Central memory CD4-positive, alpha-beta T cell (primary cell): ENCODE results near the gene PGRMC2.
"Not testable (repeated sequence)": the region's sequence is repeated elsewhere in the genome, so short reads cannot be mapped to it uniquely, and the experiment has no call there.

ENCODE experiments used
- DNase-seq: peaks from one replicate; pipeline ENCODE4 v3.0.0; 2022

PGRMC2 gene

DNA sequence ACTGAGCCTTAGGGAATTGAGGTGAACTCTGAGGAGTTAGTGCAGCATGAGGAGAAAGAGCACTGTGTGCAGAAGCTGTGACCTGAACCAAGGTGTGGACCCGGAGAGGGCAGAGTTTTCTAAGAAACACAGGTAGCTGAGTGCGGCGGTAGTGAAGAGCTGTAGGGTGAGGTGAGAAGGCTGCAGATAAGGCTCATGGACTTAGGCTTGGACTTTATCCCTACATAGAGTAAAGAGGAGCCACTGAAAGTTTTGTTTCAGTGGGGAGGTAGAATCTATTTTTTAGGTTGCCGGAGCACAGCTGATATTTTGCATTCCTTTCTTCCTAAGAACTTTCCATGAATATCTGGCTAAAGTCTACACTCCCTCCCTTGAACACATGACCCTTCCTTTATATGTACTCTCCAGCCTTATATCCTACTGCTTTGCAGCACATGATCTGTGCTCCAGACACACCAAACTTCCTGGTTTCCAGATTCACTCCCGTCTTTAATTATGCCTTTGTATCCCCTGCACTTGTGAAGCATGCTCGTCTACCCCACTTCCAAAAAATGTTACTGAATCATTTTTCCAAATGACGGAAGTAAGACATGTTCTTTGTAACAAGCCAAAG is 10.6 kb upstream of the PGRMC2 start:
- DNase-seq: no peak

DNA sequence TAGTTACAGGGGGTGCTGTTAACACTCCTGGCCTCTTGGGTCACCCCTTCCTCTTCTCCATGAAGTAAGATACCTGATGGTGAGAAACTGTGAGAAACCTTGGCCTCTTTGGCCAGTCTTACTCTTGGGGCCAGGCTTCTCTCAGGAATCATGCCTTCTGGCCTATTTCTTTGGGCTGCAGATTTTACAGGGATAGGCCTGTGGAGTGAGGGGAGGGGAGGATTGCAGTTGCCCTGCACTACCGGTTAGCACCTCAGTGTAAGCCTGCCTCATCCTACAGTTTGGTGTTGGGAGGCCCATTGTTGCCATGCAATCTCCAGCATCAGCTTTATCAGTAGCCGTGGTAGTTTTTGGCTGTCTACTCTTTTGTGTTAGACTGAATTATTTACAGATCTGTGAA is 7.6 kb upstream of the PGRMC2 start:
- no peak for DNase-seq

DNA sequence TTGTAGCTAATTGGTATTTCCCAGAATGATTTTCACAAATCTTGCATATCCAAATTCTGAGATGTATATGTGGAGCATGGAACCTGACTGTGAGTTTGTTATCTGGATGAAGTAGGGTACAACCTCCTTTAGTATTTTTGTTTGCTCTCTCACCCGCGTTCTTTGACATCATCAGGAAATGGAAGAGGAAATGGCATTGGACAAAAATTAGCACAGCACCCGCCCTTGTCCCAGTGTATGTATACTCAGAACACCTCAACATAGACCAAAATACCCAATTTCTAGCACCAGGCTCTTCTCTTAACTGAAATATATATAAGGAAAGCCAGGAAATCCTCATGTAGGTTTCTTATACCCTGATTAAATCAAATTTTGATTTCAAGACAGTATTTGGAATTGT is 6.9 kb upstream of the PGRMC2 start:
- DNase-seq: no peak

DNA sequence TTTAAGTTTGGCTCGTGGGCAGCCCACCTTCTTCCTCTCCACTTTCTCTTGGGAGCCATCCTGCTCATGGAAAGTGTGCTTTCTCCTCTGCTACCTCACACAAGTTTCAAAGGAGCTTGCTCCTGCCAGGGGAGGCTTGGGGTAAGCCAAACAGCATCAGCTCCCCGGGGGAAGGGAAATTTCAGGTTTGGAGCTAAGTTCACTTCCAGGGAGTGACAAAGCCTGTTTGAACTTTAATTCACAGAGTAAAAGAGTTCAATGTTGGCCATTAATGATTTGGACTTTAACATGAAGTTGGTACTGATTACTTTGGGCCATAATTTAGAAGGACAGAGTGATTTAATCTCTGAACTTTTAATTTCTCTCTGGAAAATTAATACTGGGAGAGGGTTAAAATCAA is 4.7 kb upstream of the PGRMC2 start:
- DNase-seq: no peak

DNA sequence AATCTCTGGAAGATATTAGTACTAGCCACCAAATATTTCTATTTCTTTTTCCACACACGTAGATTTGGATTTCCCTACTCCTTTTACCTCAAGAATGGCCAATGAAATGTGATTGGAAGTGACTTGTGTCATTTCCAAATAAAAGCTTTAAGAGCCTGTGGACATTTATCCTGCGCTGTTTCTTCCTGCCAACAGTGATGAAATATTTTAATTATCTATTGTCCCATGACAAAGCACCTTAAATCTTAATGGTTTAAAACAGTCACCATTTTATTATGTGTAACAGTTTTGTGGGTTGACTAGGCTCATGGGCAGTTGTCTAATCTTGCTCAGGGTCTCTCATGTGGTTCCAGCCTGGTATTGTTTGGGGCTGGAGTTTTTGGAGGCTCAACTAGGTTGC is 3.5 kb upstream of the PGRMC2 start:
- no peak for DNase-seq

DNA sequence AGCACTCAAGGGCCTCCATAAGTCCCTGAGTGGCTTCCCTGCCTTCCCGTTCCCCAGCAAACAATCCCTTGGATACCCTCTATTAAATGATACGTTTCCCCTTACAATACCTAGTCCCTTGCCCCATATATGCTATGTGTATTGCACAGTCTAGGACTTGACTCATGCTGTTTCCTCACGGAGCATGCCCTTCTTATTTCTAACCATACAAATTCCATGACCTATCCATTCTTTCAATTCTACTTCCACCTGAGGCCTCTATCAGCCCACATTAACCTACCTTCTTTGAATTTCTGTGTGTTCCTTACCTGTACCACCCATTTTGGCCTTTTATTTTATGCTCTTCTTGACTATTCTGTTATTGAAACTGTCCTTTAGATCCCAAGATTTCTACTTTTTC is 2.9 kb upstream of the PGRMC2 start:
- no peak for DNase-seq

DNA sequence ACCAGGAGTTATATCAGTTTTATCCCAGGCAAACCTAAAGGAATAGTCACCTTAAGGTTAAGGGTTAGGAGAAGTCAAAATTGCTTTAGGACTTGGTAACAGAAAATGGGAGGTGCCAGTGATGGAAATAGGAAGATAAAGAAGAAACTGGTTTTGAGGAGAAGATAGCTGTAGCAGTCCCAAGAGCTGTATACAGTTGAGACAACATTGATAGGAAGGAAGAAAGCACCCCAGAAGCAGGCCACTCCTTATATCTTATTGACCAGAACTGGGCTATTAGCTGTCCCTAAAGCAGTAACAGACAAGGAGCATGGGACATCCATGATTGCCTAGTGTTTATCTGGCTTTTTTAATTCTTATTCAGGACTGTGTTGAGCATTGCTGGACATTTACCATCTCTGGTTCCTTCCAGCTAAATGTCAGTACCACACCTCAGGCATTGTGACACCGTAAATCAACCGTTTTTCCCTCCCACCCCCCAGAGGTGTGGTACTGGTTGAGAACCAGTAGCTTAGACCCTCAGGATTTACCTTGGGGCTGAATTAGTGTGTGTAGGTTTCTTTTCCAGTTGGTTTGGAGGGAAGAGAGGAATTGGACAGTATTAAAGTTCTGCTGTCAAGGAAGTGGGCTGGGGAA is 2.0 kb upstream of the PGRMC2 start:
- DNase-seq: no peak

DNA sequence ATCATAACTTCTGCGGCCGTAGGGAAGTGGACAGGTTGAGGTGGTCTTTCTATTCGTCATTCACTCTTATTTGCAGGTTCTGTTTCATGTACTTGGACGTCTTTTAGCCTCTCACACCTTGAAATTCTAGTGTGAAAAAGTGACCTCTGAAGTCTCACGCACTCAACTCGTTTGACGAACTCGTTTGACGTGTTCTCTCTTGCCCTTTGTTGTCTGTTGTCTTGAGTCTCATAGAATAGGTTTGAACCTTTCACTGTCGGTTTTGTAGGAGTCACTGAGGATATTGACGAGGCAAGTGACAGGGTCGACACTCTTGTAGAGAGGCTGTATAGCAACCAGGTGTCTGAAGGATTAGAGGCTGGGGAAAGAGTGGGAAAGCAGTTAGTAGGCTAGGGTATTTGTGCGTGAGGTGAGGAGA is 1.1 kb upstream of the PGRMC2 start:
- peak; percentile 75 for DNase-seq

DNA sequence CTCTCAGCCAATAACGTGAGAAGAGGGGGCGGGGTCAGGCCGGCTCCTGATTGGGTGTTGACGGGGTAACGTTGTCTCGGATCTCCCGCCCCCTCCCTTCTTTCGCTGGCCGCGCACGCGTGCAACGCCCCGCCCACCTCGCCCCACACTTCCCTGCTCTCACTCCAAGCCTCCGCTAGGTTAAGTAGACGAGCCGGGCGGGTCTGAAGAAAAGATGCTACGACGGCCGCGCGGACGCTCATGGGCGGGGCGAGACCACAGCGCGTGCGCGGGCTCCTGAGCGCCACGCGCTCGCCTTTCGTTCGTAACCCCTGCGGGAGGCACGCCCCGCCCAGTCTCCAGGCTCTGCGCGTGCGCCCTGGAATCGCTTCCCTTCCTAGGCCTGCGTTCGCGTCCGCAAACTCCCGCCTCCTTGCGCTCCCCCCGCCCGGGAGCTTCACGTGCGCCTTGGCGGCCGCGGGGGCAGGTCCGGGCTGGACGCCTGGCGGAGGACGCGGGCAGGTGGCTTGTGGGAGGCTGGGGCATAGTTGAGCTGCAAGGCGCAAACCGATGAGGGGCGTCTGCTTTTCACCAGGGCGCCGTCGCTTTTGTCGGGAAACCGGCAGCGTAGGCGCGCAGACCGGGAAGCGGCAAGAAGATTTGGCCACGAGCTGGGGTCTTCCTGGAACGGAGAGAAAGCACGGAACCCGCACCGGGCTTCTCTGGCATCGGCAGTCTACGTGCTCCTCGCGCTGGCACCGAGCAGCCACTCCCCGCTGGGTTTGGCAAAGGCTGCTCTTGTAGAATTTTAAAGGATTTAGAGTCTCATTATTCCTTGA is 467 bp upstream of the PGRMC2 start:
- DNase-seq: peak; percentile 98

DNA sequence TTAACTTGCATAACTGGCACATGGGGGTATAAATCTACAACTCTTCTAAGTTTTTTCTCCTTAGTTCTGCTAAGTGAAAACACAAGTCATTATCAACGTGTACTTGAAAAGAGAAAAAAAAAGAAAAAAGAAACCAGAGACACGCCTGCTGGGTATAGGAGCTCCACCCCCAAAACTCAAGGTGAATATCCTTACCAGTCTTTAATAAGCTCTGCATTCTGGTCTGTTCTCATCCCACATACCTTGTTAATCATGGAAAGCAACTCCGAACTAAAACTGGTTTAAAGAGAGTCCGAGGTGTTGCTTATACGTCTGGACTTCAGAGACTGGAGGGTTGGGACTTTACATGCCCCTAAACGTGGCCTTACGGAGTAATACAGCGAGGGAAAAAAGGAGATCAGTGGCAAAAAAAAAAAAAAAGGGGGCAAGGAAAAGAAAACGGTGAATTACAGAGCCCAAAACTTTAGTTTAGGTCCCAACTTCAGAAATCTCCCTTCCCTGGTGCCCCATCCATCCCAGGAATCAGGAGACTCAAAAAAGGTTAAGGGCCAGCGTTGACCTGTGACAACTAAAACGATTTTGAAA is 1.0 kb downstream of the PGRMC2 start:
- DNase-seq: peak; percentile 39

DNA sequence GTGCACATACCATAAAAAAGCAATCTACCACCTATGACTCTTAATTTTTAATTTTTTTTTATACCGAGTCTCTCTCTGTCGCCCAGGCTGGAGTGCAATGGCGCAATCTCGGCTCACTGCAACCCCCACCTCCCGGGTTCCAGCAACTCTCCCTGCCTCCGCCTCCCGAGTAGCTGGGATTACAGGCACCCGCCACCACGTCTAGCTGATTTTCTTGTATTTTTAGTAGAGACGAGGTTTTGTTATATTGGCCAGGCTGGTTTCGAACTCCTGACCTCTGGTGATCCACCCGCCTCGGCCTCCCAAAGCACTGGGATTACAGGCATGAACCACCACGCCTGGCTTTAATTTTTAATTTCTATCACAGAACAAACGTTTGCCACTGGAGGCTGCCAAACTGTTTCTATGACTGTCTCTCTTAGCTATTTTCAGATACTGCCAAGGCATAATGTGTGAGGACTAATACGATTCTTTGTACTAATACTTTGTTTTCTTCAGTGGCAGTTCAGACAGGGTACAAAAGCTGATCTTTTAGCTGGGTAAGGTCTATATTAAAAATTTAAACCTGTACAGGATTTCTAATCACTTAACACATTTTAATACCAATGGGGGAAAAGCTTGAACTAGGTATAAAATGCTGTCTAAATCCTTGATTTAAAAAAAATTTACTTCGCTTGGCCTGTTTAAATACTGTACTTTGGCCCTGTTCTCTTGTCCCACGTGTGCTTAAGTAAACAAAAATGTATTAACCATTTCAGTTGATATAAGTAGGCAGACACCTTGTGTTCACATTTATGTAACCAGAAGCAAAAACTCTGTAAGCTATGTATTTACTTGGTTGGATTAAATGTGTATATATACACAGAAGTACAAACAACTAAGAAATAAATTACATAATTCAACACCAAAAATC is 2.3 kb downstream of the PGRMC2 start:
- DNase-seq: no peak

DNA sequence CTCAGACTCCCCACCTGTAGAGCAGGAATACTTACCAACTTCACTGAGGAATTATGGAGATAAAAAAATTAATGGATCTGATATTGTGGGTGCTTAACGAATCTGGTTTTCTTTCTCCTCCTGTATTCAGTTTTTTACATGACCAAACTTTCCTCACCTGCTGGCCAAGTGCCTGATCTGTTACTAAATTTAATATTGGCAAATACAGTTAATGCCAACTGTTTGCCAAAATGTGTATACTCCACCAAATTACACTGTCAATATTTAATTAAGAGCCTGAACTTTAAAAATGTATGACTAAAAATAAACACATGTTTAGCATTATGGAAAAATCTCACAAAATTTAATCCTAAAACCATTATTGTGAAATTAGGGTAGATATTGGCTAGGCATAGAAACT is 3.3 kb downstream of the PGRMC2 start:
- no peak for DNase-seq

DNA sequence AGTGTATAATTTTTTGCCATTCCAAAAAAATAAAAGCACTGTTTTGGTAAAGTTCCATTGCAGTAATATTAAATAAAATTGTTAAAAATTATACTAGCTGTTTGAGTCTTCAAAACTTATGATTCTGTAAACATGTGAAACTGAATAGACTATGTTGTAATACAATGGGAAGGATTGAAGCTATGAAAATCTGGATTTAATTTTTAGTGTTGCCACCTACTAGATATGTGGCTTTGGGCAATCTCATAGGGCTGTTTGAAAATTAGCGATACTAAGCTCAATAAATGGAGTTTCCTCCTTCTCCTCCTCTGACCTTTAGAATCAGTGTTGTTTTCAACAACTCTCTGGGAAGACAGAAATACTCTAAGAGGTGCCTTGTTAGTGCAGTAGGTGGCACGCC is 4.5 kb downstream of the PGRMC2 start:
- no peak for DNase-seq

DNA sequence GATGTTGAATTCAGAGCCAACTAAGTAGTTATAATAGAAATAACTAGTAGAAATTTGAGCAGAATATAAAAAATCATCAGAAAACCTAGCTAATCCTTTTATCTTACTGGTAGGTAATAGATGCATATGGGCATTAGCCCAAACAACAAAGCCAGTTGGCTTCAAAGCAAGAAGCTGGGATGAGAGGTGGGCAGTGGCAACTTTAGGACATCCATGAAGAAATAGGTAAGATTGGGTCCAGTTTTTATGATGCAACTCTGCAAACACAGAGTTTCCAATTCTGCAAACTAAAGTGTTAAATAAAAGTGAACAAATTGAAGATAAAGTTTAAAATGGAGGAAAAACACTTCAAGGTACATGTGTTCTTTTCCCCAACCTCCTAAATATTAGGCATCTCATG is 5.1 kb downstream of the PGRMC2 start:
- DNase-seq: no peak

DNA sequence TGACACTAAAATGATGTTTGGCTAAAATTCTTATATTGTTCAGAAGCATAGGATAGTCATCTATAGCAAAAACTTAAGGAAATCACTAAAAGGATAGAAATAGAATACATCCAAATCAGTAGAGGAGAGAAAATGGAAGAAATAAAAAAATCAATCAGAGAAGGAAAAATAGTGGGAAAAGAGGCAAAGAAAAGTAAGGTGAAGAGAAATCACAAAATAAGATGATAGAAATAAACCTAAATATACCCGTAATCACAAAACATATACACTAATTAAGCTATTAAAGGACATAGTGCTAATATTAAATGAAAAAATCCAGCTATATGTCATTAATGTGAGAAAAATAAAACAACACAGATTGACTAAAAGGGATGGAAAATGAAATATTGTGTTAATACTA is 6.3 kb downstream of the PGRMC2 start:
- no peak for DNase-seq

DNA sequence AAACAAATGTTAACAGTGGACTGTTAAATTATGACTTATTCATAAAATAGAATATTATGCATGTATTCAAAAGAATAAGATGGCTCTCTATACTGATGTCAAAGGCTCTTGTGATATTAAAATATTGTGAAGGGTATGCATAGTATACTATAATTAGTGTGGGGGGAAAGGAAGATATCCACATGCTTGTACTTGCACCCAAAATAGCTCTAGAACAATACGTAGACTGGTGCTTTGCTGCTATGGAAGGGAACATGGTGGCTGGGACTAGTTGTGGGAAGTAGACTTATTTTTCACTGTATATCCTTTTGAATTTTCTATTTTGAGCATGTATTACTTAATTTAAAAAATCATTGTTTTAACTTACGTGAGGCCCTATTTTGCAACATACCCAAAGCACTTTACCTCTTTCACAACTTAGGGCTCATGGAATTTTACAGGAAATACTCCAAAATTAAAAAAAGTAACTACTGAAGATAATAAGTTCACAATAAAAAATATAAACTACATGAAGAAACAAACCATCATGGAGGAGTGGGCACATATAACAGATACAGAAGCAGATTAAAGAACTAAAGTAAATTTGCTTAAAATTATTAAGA is 7.9 kb downstream of the PGRMC2 start:
- no peak for DNase-seq

DNA sequence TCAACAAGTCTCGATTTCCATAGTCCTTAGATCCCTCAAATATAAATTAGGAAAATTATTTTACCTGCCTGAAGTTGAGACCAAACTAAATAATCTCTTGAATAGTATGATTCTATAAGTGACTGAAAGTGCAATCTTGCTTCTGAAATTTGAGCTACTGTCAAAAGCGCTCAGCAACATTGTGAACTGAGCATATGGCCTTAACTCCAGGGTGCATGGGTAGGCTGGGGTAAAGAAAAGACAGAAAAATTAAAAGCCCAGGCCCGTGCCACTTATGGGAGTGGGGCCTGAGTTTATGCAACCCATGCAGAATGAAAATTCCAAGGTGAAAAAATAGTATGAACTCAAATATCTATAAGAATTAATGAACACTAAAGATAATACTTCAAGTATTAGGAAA is 9.8 kb downstream of the PGRMC2 start:
- no peak for DNase-seq

DNA sequence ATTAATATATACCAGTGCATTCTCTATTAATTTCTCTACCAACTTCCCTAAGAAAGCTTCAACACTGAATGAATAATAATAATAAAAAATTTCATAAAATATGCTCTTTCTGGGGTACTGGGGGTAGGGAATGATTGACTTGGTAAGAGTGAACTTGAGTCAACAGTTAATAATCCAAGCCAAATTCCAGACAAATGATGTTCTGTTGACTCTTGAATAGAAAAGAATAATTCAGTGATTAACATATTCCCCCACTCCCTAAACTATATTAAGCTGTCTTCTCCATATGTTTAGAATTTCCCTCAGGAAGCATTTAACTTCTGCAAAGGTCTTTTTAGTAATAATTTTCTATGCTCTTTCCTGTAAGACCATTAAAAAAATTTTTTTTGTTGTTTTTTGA is 12.3 kb downstream of the PGRMC2 start:
- no peak for DNase-seq

DNA sequence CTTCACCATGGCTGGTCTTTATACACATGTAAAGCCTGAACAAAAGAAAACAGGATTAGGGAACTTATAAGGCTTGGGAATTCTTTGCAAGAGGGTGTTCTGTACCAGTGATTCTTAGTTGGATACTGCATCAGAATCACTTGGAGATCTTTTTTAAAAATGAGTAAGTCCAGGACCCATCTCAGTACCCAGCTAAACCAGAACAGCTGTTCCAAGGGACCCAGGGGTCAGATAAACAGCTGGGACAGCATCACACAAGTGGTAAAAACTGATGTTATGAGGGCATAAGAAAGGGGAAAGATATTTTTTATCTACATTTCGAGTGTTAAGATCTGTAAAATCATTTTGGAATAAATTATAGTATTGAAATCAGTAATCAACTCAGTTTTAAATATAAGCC is 16.1 kb downstream of the PGRMC2 start:
- DNase-seq: no peak

DNA sequence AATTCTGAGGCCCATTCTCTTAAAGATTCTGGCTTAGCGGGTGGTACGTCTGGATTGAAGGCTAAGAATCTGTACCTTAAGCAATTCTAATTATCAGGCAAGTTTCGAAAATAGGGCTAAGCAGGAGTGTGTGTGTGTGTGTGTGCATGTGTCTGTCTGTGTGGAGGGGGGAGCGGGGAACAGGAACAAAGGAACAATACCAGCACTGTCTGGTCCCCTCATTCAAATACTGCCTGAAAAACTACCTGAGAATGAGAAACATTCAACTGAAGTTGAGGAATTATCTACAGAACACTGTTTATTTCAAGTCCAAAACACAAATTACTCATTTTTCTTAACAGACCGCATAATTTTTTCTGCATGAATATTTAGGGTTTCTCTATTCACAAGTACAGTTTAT is 18.6 kb downstream of the PGRMC2 start:
- DNase-seq: no peak

DNA sequence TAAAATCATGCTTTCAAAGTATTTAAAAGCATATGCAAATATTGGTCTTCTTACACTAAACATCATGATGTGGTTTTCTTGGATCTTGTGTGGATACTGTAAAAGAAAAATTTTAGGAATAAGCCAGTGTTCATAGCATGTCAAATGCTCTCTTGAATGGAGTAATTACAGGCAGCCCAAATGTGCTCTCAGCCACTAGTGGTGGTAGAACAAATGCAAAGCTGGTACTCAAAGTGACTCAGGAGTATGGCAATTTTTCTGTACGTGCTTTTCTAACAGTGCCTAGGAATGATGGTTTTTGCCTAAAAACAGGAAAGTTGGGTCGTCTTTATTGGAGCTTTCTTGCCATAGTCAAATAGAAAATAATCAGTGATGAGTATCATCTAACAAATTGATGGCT is 19.9 kb downstream of the PGRMC2 start:
- no peak for DNase-seq

DNA sequence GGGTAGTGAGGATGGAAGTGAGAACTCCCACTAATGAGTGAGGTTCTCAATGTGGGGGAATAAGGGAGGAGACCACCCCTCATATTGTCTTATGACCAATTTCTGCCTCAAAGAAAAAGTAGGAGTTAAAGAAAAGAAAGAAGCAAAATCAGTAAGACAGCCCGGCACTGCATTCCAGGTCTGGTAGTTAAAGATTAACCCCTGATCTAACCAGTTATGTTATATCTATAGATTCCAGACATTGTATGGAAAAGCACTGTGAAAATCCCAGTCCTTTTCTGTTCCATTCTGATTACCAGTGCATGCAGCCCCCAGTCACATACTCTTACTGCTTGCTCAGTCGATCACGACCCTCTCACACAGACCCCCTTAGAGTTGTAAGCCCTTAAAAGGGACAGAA is 20.4 kb downstream of the PGRMC2 start:
- DNase-seq: not testable (repeated sequence)
